HFFc6 (cell line): ENCODE data around the gene CEACAM1. TPM values are rescaled to one million over a fixed set of nuclear protein-coding genes. Genes with fewer than 3 reads are reported as not detected.

Experiments
- DNase-seq: peaks from one replicate; pipeline ENCODE4 v3.0.0-alpha.2; 2018
- H3K27ac Mint-ChIP-seq: 2 replicates; pipeline ENCODE4 v1.8.0; 2020; ENCODE audit warnings: mild to moderate bottlenecking, mixed read lengths
- H3K27me3 Mint-ChIP-seq: 2 replicates; pipeline ENCODE4 v1.8.0; 2021; ENCODE audit warnings: mild to moderate bottlenecking, moderate library complexity, mixed read lengths; ENCODE audit not compliant: insufficient read depth
- H3K36me3 Mint-ChIP-seq: 2 replicates; pipeline ENCODE4 v1.8.0; 2021; ENCODE audit warnings: low read depth, mixed read lengths
- H3K4me1 Mint-ChIP-seq: 2 replicates; pipeline ENCODE4 v1.8.0; 2020; ENCODE audit warnings: low read depth, mixed read lengths
- H3K4me3 Mint-ChIP-seq: 2 replicates; pipeline ENCODE4 v1.8.0; 2020; ENCODE audit warnings: mild to moderate bottlenecking, moderate library complexity, mixed read lengths
- H3K9me3 Mint-ChIP-seq: 2 replicates; pipeline ENCODE4 v1.8.0; 2020; ENCODE audit warnings: mild to moderate bottlenecking, mixed read lengths
- CTCF ChIP-seq: fragments of 200-600 bp; sonication (generic); IDR thresholded peaks from 2 replicates; pipeline ENCODE4 v1.5.0; 2021; ENCODE audit warnings: antibody characterized with exemption, mild to moderate bottlenecking
- total RNA-seq, 6 experiments: library from RNA; stranded (reverse); fragmentation: NEBNext Ultra II Directional; extraction: Animal tissue kit (Norgen Biotek cat#: 25700); gene quantifications; 2 replicates in 1 of 6; 3 replicates in 5 of 6; pipeline ENCODE4 v1.2.3, GENCODE V29; 2021

The CEACAM1 gene
- total RNA-seq, 6 experiments from 2014 or later, result not detected

DNA sequence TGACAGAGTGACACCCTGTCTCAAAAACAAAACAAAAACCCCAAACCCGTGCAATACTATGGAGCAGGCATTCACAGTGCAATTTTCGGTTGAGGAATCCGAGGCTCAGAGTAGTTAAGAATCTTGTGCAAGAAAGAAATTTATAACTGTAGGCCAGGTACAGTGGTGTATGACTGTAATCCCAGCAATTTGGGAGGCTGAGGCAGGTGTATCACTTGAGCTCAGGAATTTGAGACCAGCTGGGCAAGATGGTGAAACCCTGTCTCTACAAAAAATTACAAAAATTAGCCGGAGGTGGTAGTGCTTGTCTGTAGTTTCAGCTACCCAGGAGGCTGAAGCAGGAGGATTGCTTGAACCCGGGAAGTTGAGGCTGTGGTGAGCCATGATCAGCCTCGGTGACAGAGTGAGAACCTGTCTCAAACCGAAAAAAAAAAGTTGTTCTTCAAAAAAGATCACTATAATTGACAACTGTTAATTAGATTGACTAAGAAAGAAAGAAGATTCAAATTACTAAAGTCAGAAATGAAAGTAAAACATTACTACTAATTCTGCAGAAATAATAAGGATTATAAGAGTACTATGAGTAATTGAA lies 12.9 kb downstream of the CEACAM1 start:
- Mint-ChIP-seq H3K27me3 (peaks cover 21% of the 10 kb centered on the region), H3K9me3 (no peaks in the 10 kb centered on the region), H3K27ac (no peak overlapping the region), H3K4me1 (no peaks in the 10 kb centered on the region), H3K4me3 (no peak overlapping the region), H3K36me3 (no peaks in the 10 kb centered on the region)
- TF ChIP-seq CTCF, result no peak
- DNase-seq, result no peak

GRCh38 chr19:42514449-42514848 lies 13.8 kb downstream of the CEACAM1 start:
- no peaks in the 10 kb centered on the region for H3K36me3 Mint-ChIP-seq
- peaks cover 21% of the 10 kb centered on the region for H3K27me3 Mint-ChIP-seq
- no peak for TF ChIP-seq CTCF
- no peaks in the 10 kb centered on the region for H3K4me1 Mint-ChIP-seq
- H3K4me3 Mint-ChIP-seq, result no peak overlapping the region
- no peaks in the 10 kb centered on the region for H3K9me3 Mint-ChIP-seq
- DNase-seq, result no peak
- H3K27ac Mint-ChIP-seq, result no peak overlapping the region

GRCh38 chr19:42512743-42513304 lies 15.5 kb downstream of the CEACAM1 start:
- H3K27me3 Mint-ChIP-seq, result peaks cover 18% of the 10 kb centered on the region
- H3K9me3 Mint-ChIP-seq, result no peaks in the 10 kb centered on the region
- no peaks in the 10 kb centered on the region for H3K4me1 Mint-ChIP-seq
- no peak overlapping the region for H3K27ac Mint-ChIP-seq
- no peaks in the 10 kb centered on the region for H3K36me3 Mint-ChIP-seq
- TF ChIP-seq CTCF, result no peak
- no peak overlapping the region for H3K4me3 Mint-ChIP-seq
- no peak for DNase-seq

DNA sequence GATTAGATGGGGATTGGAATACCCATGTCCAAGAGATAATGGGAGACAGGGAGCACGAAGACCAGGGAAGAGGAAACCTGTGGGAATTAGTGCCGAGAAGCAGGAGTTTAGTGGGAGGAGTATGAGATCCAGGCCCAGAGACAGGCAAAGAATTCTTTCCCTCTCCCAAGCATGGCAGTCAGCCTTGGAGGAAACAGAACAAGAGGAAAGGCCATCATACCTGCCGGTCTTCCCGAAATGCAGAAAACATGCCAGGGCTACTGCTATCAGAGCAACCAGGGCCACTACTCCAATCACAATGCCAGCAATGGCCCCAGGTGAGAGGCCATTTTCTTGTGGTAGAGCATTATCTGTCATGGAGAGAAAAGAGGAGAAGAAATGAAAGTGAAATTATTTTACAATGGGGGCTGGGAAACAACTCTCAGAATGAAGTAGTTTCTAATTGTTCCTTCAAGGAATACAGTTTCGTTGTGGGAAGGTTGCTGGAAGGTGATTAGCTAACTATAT lies 16.1 kb downstream of the CEACAM1 start:
- H3K9me3 Mint-ChIP-seq, result no peaks in the 10 kb centered on the region
- no peak for DNase-seq
- H3K4me1 Mint-ChIP-seq, result no peaks in the 10 kb centered on the region
- H3K36me3 Mint-ChIP-seq, result no peaks in the 10 kb centered on the region
- no peak overlapping the region for H3K27ac Mint-ChIP-seq
- TF ChIP-seq CTCF, result no peak
- no peak overlapping the region for H3K4me3 Mint-ChIP-seq
- H3K27me3 Mint-ChIP-seq, result peaks cover 18% of the 10 kb centered on the region

- Mint-ChIP-seq H3K36me3 (no peaks in the 10 kb centered on the region), H3K4me3 (no peak overlapping the region), H3K4me1 (no peaks in the 10 kb centered on the region), H3K9me3 (no peaks in the 10 kb centered on the region), H3K27me3 (peaks cover 15% of the 10 kb centered on the region), H3K27ac (no peak overlapping the region)
- no peak for TF ChIP-seq CTCF
- DNase-seq, result no peak
These were observed 16.9 kb downstream of the CEACAM1 start for GRCh38 chr19:42511340-42511739.
